Measurements from ENCODE around the gene FABP2.
"Not testable (repeated sequence)": the region's sequence is repeated elsewhere in the genome, so short reads cannot be mapped to it uniquely, and the experiment has no call there.

The FABP2 gene

GRCh38 chr4:119321921-119322687 is at the start of gene FABP2:
Gene FABP2 (minus strand): TSS chr4:119322138. CDS start chr4:119322102, 36 bp downstream.
- DNase-seq (ENCODE audit: low read depth in 2 of 2) = no peak

- not testable (repeated sequence) for DNase-seq (ENCODE audit: low read depth in 2 of 2)
These were observed 49.2 kb upstream of the FABP2 start for GRCh38 chr4:119370951-119371683.

- not testable (repeated sequence) for DNase-seq (ENCODE audit: low read depth in 2 of 2)
These were observed 48.5 kb upstream of the FABP2 start for GRCh38 chr4:119370392-119370791.

- DNase-seq (ENCODE audit: low read depth in 2 of 2) = not testable (repeated sequence)
These were observed 44.9 kb upstream of the FABP2 start for GRCh38 chr4:119366802-119367201.

- DNase-seq (ENCODE audit: low read depth in 2 of 2) = not testable (repeated sequence)
These were observed 42.3 kb upstream of the FABP2 start for GRCh38 chr4:119364203-119364602.

- DNase-seq (ENCODE audit: low read depth in 2 of 2) = not testable (repeated sequence)
These were observed 41.4 kb upstream of the FABP2 start for GRCh38 chr4:119363372-119363771.

GRCh38 chr4:119362413-119362812 is 40.5 kb upstream of the FABP2 start:
- DNase-seq (ENCODE audit: low read depth in 2 of 2) = not testable (repeated sequence)

- DNase-seq (ENCODE audit: low read depth in 2 of 2) = not testable (repeated sequence)
These were observed 37.9 kb upstream of the FABP2 start for GRCh38 chr4:119359873-119360272.

- not testable (repeated sequence) for DNase-seq (ENCODE audit: low read depth in 2 of 2)
These were observed 34.9 kb upstream of the FABP2 start for GRCh38 chr4:119356796-119357195.

- not testable (repeated sequence) for DNase-seq (ENCODE audit: low read depth in 2 of 2)
These were observed 34.1 kb upstream of the FABP2 start for GRCh38 chr4:119356041-119356440.

GRCh38 chr4:119353364-119353763 is 31.4 kb upstream of the FABP2 start:
- DNase-seq (ENCODE audit: low read depth in 2 of 2) = not testable (repeated sequence)

- DNase-seq (ENCODE audit: low read depth in 2 of 2) = not testable (repeated sequence)
These were observed 26.2 kb upstream of the FABP2 start for GRCh38 chr4:119348169-119348568.

GRCh38 chr4:119343293-119343692 is 21.4 kb upstream of the FABP2 start:
- DNase-seq (ENCODE audit: low read depth in 2 of 2) = not testable (repeated sequence)

- not testable (repeated sequence) for DNase-seq (ENCODE audit: low read depth in 2 of 2)
These were observed 18.0 kb upstream of the FABP2 start for GRCh38 chr4:119339895-119340294.

- no peak for DNase-seq (ENCODE audit: low read depth in 2 of 2)
These were observed 15.1 kb upstream of the FABP2 start for GRCh38 chr4:119337010-119337409.

- DNase-seq (ENCODE audit: low read depth in 2 of 2) = not testable (repeated sequence)
These were observed 14.5 kb upstream of the FABP2 start for GRCh38 chr4:119336332-119336979.

GRCh38 chr4:119329835-119330620 is 8.1 kb upstream of the FABP2 start:
- DNase-seq (ENCODE audit: low read depth in 2 of 2) = no peak

- no peak for DNase-seq (ENCODE audit: low read depth in 2 of 2)
These were observed 6.8 kb upstream of the FABP2 start for GRCh38 chr4:119328695-119329094.

- DNase-seq (ENCODE audit: low read depth in 2 of 2) = no peak
These were observed 3.9 kb downstream of the FABP2 start for GRCh38 chr4:119317990-119318389.

- no peak for DNase-seq (ENCODE audit: low read depth in 2 of 2)
These were observed 6.9 kb downstream of the FABP2 start for GRCh38 chr4:119315036-119315435.

- no peak for DNase-seq (ENCODE audit: low read depth in 2 of 2)
These were observed 7.6 kb downstream of the FABP2 start for GRCh38 chr4:119314356-119314755.

- DNase-seq (ENCODE audit: low read depth in 2 of 2) = no peak
These were observed 8.7 kb downstream of the FABP2 start for GRCh38 chr4:119313237-119313636.
